HepG2 (cell line): ENCODE data around the gene MROH2A. TPM values are rescaled to one million over a fixed set of nuclear protein-coding genes. Genes with fewer than 3 reads are reported as not detected.
A peak's percentile ranks its signal among the peaks of the same experiment; 100 is the strongest.
"Not testable (repeated sequence)": the region's sequence is repeated elsewhere in the genome, so short reads cannot be mapped to it uniquely, and the experiment has no call there.

ENCODE experiments used
- ATAC-seq: fragments of 200-7000 bp; cut with Tn5 transposase; 3 replicates; pipeline ENCODE4 v1.9.1; 2020; ENCODE audit warnings: mild to moderate bottlenecking, moderate library complexity
- BruUV-seq: library from RNA; stranded (reverse); fragments of 400-500 nt; replicated peaks from 2 replicates; lab custom pipeline; 2021; lab: Mats Ljungman, UMichigan
- CTCF ChIA-PET: fragments of 300-600 bp; formaldehyde crosslinking; extraction: SDS; loops from one replicate; lab custom pipeline; 2021; ENCODE audit warnings: low total read pairs, inconsistent platforms, low intra/inter-chr PET ratio; lab: Yijun Ruan, JAX
- POLR2A ChIA-PET: fragments of 350-600 bp; sonication (Branson Sonifier 250); formaldehyde crosslinking; loops from one replicate; lab custom pipeline; 2020; ENCODE audit warnings: antibody characterized with exemption, inconsistent platforms; lab: Yijun Ruan, JAX
- DNase-seq: peaks from one replicate; pipeline ENCODE4 v3.0.0-alpha.2; 2015; ENCODE audit warnings: low spot score
- FAIRE-seq: peaks from 3 replicates; lab custom pipeline; 2011; peaks lifted over from hg19 to GRCh38; lab: Jason Lieb, UNC
- H2AFZ ChIP-seq: one replicate; pipeline ENCODE4 v1.6.1; 2011; ENCODE audit warnings: low read length, inconsistent platforms
- H3K27ac ChIP-seq: fragments of 300-600 bp; 3 replicates; pipeline ENCODE4 v1.8.0; 2011; ENCODE audit warnings: mixed run types, mild to moderate bottlenecking, mixed read lengths, low read length, inconsistent platforms; ENCODE audit not compliant: insufficient read depth; ENCODE audit errors: extremely low read length
- H3K27me3 ChIP-seq, 2 experiments: fragments of 200-600 bp in 1 of 2; 2 replicates in 1 of 2; 3 replicates in 1 of 2; pipeline versions ENCODE4 v1.6.0 to v1.8.0; 2011; ENCODE audit warnings: low read length in 2 of 2, mild to moderate bottlenecking in 2 of 2, moderate library complexity in 2 of 2, inconsistent platforms in 1 of 2; ENCODE audit not compliant: insufficient read depth in 2 of 2, control insufficient read depth in 1 of 2
- H3K36me3 ChIP-seq, 2 experiments: fragments of 200-600 bp in 1 of 2; replicated peaks in 1 of 2; 2 replicates in 1 of 2; 3 replicates in 1 of 2; pipeline versions ENCODE4 v1.5.1 to v1.8.0; 2011; ENCODE audit warnings: low read length in 2 of 2, inconsistent platforms in 1 of 2; ENCODE audit not compliant: insufficient read depth in 2 of 2, control insufficient read depth in 1 of 2
- H3K4me1 ChIP-seq: 2 replicates; pipeline ENCODE4 v1.5.1; 2012; ENCODE audit warnings: low read length, inconsistent platforms; ENCODE audit not compliant: insufficient read depth
- H3K4me2 ChIP-seq: 2 replicates; pipeline ENCODE4 v1.6.0; 2011; ENCODE audit warnings: low read depth, low read length, inconsistent platforms
- H3K4me3 ChIP-seq, 3 experiments: fragments of 200-600 bp in 1 of 3; sonication (generic), shearing (Covaris generic) in 1 of 3; replicated peaks in 1 of 3; 2 replicates each; pipeline ENCODE4 v1.5.1; 2011 to 2016; ENCODE audit warnings: low read length in 3 of 3, inconsistent platforms in 2 of 3, low read depth in 2 of 3, mild to moderate bottlenecking in 2 of 3, control low read depth in 1 of 3, mixed read lengths in 1 of 3; ENCODE audit not compliant: insufficient read depth in 1 of 3
- H3K79me2 ChIP-seq: one replicate; pipeline ENCODE4 v1.6.1; 2011; ENCODE audit warnings: low read length, inconsistent platforms; ENCODE audit not compliant: insufficient read depth
- H3K9ac ChIP-seq: 2 replicates; pipeline ENCODE4 v1.6.0; 2011; ENCODE audit warnings: mild to moderate bottlenecking, low read depth, low read length, inconsistent platforms; ENCODE audit not compliant: insufficient read depth
- H3K9me3 ChIP-seq: 2 replicates; pipeline ENCODE4 v1.5.1; 2012; ENCODE audit warnings: mild to moderate bottlenecking, low read length
- H4K20me1 ChIP-seq: 2 replicates; pipeline ENCODE4 v1.6.0; 2011; ENCODE audit warnings: inconsistent platforms, mild to moderate bottlenecking, low read length, moderate library complexity; ENCODE audit not compliant: insufficient read depth
- BCL3 ChIP-seq: sonication (generic); formaldehyde crosslinking; IDR thresholded peaks from 2 replicates; pipeline ENCODE4 v1.5.1; 2020; ENCODE audit warnings: mild to moderate bottlenecking, missing genetic modification reagents, moderate library complexity
- DMAP1 ChIP-seq: IDR thresholded peaks from 2 replicates; pipeline ENCODE4 v1.6.1; 2016
- ELF4 ChIP-seq: sonication (generic); formaldehyde crosslinking; IDR thresholded peaks from 2 replicates; pipeline ENCODE4 v1.5.0; 2020; ENCODE audit warnings: missing genetic modification reagents, mild to moderate bottlenecking, moderate library complexity, borderline replicate concordance
- FOXC1 ChIP-seq: sonication (generic); formaldehyde crosslinking; IDR thresholded peaks from 2 replicates; pipeline ENCODE4 v1.8.0; 2022; ENCODE audit warnings: mild to moderate bottlenecking, missing genetic modification reagents, borderline replicate concordance
- JARID2 ChIP-seq: sonication (generic); formaldehyde crosslinking; IDR thresholded peaks from 2 replicates; pipeline ENCODE4 v1.8.1; 2023; ENCODE audit warnings: missing genetic modification reagents, inconsistent platforms; ENCODE audit not compliant: insufficient replicate concordance
- MED8 ChIP-seq: sonication (generic); formaldehyde crosslinking; IDR thresholded peaks from 2 replicates; pipeline ENCODE4 v1.8.1; 2023; ENCODE audit warnings: mild to moderate bottlenecking, missing genetic modification reagents; ENCODE audit not compliant: insufficient replicate concordance
- RNF2 ChIP-seq: fragments of 450-650 bp; conservative IDR thresholded peaks from 2 replicates; pipeline ENCODE4 v1.6.1; 2016; ENCODE audit warnings: low read depth
- SALL1 ChIP-seq: sonication (generic); formaldehyde crosslinking; IDR thresholded peaks from 2 replicates; pipeline ENCODE4 v1.8.0; 2022; ENCODE audit warnings: mild to moderate bottlenecking, missing genetic modification reagents
- SOX6 ChIP-seq, 2 experiments: fragments of 450-650 bp in 1 of 2; sonication (generic) in 1 of 2; formaldehyde crosslinking in 1 of 2; IDR thresholded peaks; 2 replicates each; pipeline versions ENCODE4 v1.4.0 to v1.6.1; 2017 to 2020; ENCODE audit warnings: antibody characterized with exemption in 1 of 2, mild to moderate bottlenecking in 1 of 2, missing genetic modification reagents in 1 of 2
- TBX2 ChIP-seq: sonication (generic); formaldehyde crosslinking; IDR thresholded peaks from 2 replicates; pipeline ENCODE4 v1.5.0; 2020; ENCODE audit warnings: missing genetic modification reagents, mild to moderate bottlenecking, borderline replicate concordance
- USF2 ChIP-seq, 2 experiments: sonication (generic) in 1 of 2; formaldehyde crosslinking in 1 of 2; IDR thresholded peaks; 2 replicates each; pipeline versions ENCODE4 v1.5.1 to v1.6.1; 2011 to 2020; ENCODE audit warnings: borderline replicate concordance in 1 of 2, low read depth in 1 of 2, low read length in 1 of 2, mild to moderate bottlenecking in 1 of 2, missing genetic modification reagents in 1 of 2, moderate library complexity in 1 of 2
- XRCC5 ChIP-seq: fragments of 200-400 bp; formaldehyde crosslinking; optimal IDR thresholded peaks from 2 replicates; pipeline ENCODE3; 2017; ENCODE audit warnings: mild to moderate bottlenecking, low read length
- ZNF350 ChIP-seq: sonication (generic); formaldehyde crosslinking; IDR thresholded peaks from 2 replicates; pipeline ENCODE4 v1.4.0; 2020; ENCODE audit warnings: mild to moderate bottlenecking, low read depth, missing genetic modification reagents, borderline replicate concordance
- ZNF687 ChIP-seq: sonication (generic); formaldehyde crosslinking; IDR thresholded peaks from 2 replicates; pipeline ENCODE4 v1.5.1; 2020; ENCODE audit warnings: mild to moderate bottlenecking, missing genetic modification reagents, moderate library complexity
- ZNF788 ChIP-seq: sonication (generic); formaldehyde crosslinking; IDR thresholded peaks from 2 replicates; pipeline ENCODE4 v1.5.0; 2020; ENCODE audit warnings: mild to moderate bottlenecking, missing genetic modification reagents, borderline replicate concordance
- WGBS: methylation state at CpG from one replicate; pipeline ENCODE4 v1.1.6; 2017; ENCODE audit warnings: low lambda C conversion rate; 5-methylcytosine and 5-hydroxymethylcytosine counted together
- in situ Hi-C: cut with HindIII; loops from 2 replicates; pipeline ENCODE4 v1.10.0; 2017; ENCODE audit warnings: low pct_unique_long_range_greater_than_20kb; ENCODE audit not compliant: extremely low pct_ligation_motif_present
- intact Hi-C: fragments of 100-400 bp; cut with micrococcal nuclease; formaldehyde crosslinking; loops from one replicate; pipeline ENCODE4 v1.10.0; 2022; ENCODE audit not compliant: unreplicated experiment
- polyA plus RNA-seq, 8 experiments: library from polyadenylated mRNA; depleted of rRNA in 3 of 8; stranded (reverse) in 7 of 8; unstranded in 1 of 8; fragments of >200 nt; fragmentation: Illumina TruSeq in 4 of 8; extraction: Trizol in 4 of 8; gene quantifications; 2 replicates each; pipeline versions ENCODE4 v1.2.1 to v1.2.3, GENCODE V29; 2011 to 2016; ENCODE audit warnings: low read depth in 4 of 8, missing spikeins in 1 of 8, mixed read lengths in 1 of 8; ENCODE audit not compliant: insufficient read depth in 1 of 8
- total RNA-seq, 5 experiments: library from RNA; depleted of rRNA; stranded (reverse); fragments of >200 nt; fragmentation: Illumina TruSeq; extraction: Trizol; gene quantifications; 2 replicates each; pipeline ENCODE4 v1.2.3, GENCODE V29; 2016; ENCODE audit warnings: low read depth in 1 of 5

MROH2A gene
- total and polyA plus RNA-seq, 2 of the 13 experiments (the other 11 are each of a cell fraction or from before 2014, with no cell fraction given), result 0.03 to 0.04 TPM

DNA sequence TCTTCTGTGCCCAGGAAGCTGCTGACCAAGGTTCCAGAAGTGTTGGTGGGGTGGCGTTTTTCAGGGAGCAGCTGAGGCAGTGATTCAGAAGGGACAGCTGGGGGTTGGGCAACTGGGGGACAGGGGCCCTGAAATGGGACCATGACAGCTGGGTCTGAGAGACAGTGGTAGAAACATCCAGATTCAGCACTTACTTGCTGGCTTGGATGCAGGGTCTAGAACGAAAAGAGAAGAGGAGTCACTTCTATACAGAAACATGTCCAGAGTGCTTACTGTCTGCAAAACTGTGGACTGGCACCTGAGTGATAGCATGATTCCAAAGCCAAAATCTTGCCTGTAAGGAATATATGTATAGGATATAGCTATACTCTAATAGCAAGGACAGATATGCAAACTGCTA, 32.3 kb upstream of the MROH2A start:
- H3K4me1 ChIP-seq, result peaks cover 27% of the 10 kb centered on the region
- POLR2A ChIA-PET, result interaction anchor here (1.5 to 1.6 kb wide), 2 partner anchors 9 to 12 kb away, joined by 6 to 9 read pairs; no protein-coding TSS in a partner anchor
- whole genome bisulfite sequencing, result 34% methylated on average over 2 of the region's 2 CpGs
- DNase-seq; H4K20me1 ChIP-seq; FAIRE-seq; H3K9ac ChIP-seq; H3K36me3 ChIP-seq; in situ Hi-C loops; H3K4me3 ChIP-seq; intact Hi-C loops; H2AFZ ChIP-seq; BruUV-seq; CTCF ChIA-PET; H3K79me2 ChIP-seq; TF ChIP-seq SOX6 (IDR thresholded peaks at IDR 0.05); USF2 (IDR thresholded peaks at IDR 0.05; ENCODE audit: low read depth, low read length): not testable (repeated sequence)
- peaks cover 1 to 64% of the 10 kb centered on the region in 2 experiments; a peak in 4 of 5 replicates for H3K27me3 ChIP-seq
- H3K9me3 ChIP-seq, result peaks cover 15% of the 10 kb centered on the region
- peak overlapping the region; percentile 54 for H3K4me2 ChIP-seq
- H3K27ac ChIP-seq, result peak overlapping the region; percentile 57
- peak; percentile 51 for ATAC-seq
- TF ChIP-seq JARID2 (CRISPR knock-in tag) (peak; percentile 2), ZNF788 (CRISPR knock-in tag) (0 out of 2 replicates have a peak, but pooled peaks have one; percentile 5), BCL3 (CRISPR knock-in tag) (peak; percentile 30; the same call in 1 of the 2 replicates), SOX6 (CRISPR knock-in tag; IDR thresholded peaks at IDR 0.05) (0 out of 2 replicates have a peak, but pooled peaks have one; percentile 62), ELF4 (CRISPR knock-in tag) (0 out of 2 replicates have a peak, but pooled peaks have one; percentile 37), SALL1 (CRISPR knock-in tag) (peak; percentile 37; the same call in 1 of the 2 replicates), XRCC5 (peak; percentile 4), TBX2 (CRISPR knock-in tag) (0 out of 2 replicates have a peak, but pooled peaks have one; percentile 4), ZNF687 (0 out of 2 replicates have a peak, but pooled peaks have one; percentile 11), ZNF350 (CRISPR knock-in tag) (0 out of 2 replicates have a peak, but pooled peaks have one; percentile 10), RNF2 (0 out of 2 replicates have a peak, but pooled peaks have one; percentile 2), USF2 (CRISPR knock-in tag; IDR thresholded peaks at IDR 0.05; ENCODE audit: borderline replicate concordance) (peak; percentile 52; the same call in 1 of the 2 replicates), DMAP1 (CRISPR knock-in tag) (0 out of 2 replicates have a peak, but pooled peaks have one; percentile 3), FOXC1 (peak; percentile 6; the same call in 1 of the 2 replicates), MED8 (peak; percentile 12)
